ENCODE measurements around the gene PDXK.
A peak's percentile ranks its signal among the peaks of the same experiment; 100 is the strongest.

PDXK gene

GRCh38 chr21:43764576-43765495 is 45.9 kb downstream of the PDXK start:
- no peak for DNase-seq (ENCODE audit: low spot score)

- no peak for DNase-seq (ENCODE audit: low spot score)
These were observed 48.0 kb downstream of the PDXK start for GRCh38 chr21:43766734-43767497.

- DNase-seq (ENCODE audit: low spot score), result no peak
These were observed 48.6 kb downstream of the PDXK start for GRCh38 chr21:43767498-43767983.

GRCh38 chr21:43767984-43768867 is 49.3 kb downstream of the PDXK start:
- no peak for DNase-seq (ENCODE audit: low spot score)

- DNase-seq (ENCODE audit: low spot score), result peak; percentile 69
These were observed 49.9 kb downstream of the PDXK start for GRCh38 chr21:43768868-43769167.

- no peak for DNase-seq (ENCODE audit: low spot score)
These were observed 50.5 kb downstream of the PDXK start for GRCh38 chr21:43769325-43769958.

GRCh38 chr21:43770066-43770655 is 51.2 kb downstream of the PDXK start:
- no peak for DNase-seq (ENCODE audit: low spot score)

- DNase-seq (ENCODE audit: low spot score), result no peak
These were observed 52.3 kb downstream of the PDXK start for GRCh38 chr21:43771199-43771675.

GRCh38 chr21:43771698-43772424 is 52.9 kb downstream of the PDXK start:
- no peak for DNase-seq (ENCODE audit: low spot score)

- DNase-seq (ENCODE audit: low spot score), result no peak
These were observed 53.5 kb downstream of the PDXK start for GRCh38 chr21:43772425-43772821.

GRCh38 chr21:43774163-43774562 is 55.2 kb downstream of the PDXK start:
- no peak for DNase-seq (ENCODE audit: low spot score)

- DNase-seq (ENCODE audit: low spot score), result no peak
These were observed 56.3 kb downstream of the PDXK start for GRCh38 chr21:43775190-43775589.

- peak; percentile 76 for DNase-seq (ENCODE audit: low spot score)
These were observed 57.0 kb downstream of the PDXK start, which contains the start of gene CSTB for GRCh38 chr21:43775795-43776430. TSS of gene CSTB (minus strand) at chr21:43776308. CDS start at chr21:43776269, 39 bp downstream.

GRCh38 chr21:43777953-43778352 is 59.0 kb downstream of the PDXK start:
- DNase-seq (ENCODE audit: low spot score), result no peak

- peak; percentile 31 for DNase-seq (ENCODE audit: low spot score)
These were observed 59.8 kb downstream of the PDXK start for GRCh38 chr21:43778469-43779335.

GRCh38 chr21:43779660-43780059 is 60.7 kb downstream of the PDXK start:
- DNase-seq (ENCODE audit: low spot score), result no peak

GRCh38 chr21:43781846-43782245 is 62.9 kb downstream of the PDXK start:
- DNase-seq (ENCODE audit: low spot score), result no peak

- no peak for DNase-seq (ENCODE audit: low spot score)
These were observed 63.6 kb downstream of the PDXK start for GRCh38 chr21:43782431-43783097.

Data from cerebellar cortex (tissue), 1 donor.